OCI-LY1 (cell line): ENCODE data around the gene PIGU.

Source experiments
- H2AFZ ChIP-seq: fragments of 200-600 bp; sonication (generic), shearing (Covaris generic); 2 replicates; pipeline ENCODE4 v1.6.0; 2014; ENCODE audit warnings: antibody characterized with exemption, mild to moderate bottlenecking, low read length
- H3F3A ChIP-seq: fragments of 200-600 bp; sonication (generic), shearing (Covaris generic); 2 replicates; pipeline ENCODE4 v1.6.0; 2014; ENCODE audit warnings: mild to moderate bottlenecking, antibody characterized with exemption, low read length, moderate library complexity; ENCODE audit not compliant: insufficient read depth
- H3K27ac ChIP-seq: fragments of 200-600 bp; sonication (generic); 2 replicates; pipeline ENCODE4 v1.5.1; 2014; ENCODE audit warnings: low read length, mixed run types, mild to moderate bottlenecking, low read depth; ENCODE audit not compliant: poor library complexity, severe bottlenecking
- H3K27me3 ChIP-seq: fragments of 200-600 bp; sonication (generic); 2 replicates; pipeline ENCODE4 v1.6.0; 2014; ENCODE audit warnings: antibody characterized with exemption, mild to moderate bottlenecking, low read length, moderate library complexity; ENCODE audit not compliant: insufficient read depth
- H3K36me3 ChIP-seq: fragments of 200-600 bp; sonication (generic); 2 replicates; pipeline ENCODE4 v1.6.1; 2014; ENCODE audit warnings: mild to moderate bottlenecking, antibody characterized with exemption, low read length, moderate library complexity, mixed read lengths; ENCODE audit not compliant: insufficient read depth
- H3K4me1 ChIP-seq: fragments of 200-600 bp; sonication (generic); 2 replicates; pipeline ENCODE4 v1.5.1; 2014; ENCODE audit warnings: mild to moderate bottlenecking, low read length, moderate library complexity; ENCODE audit not compliant: insufficient read depth, severe bottlenecking
- H3K4me2 ChIP-seq: fragments of 200-600 bp; sonication (generic), shearing (Covaris generic); 2 replicates; pipeline ENCODE4 v1.6.1; 2014; ENCODE audit warnings: low read length
- H3K4me3 ChIP-seq: fragments of 200-600 bp; sonication (generic); 2 replicates; pipeline ENCODE4 v1.5.1; 2014; ENCODE audit warnings: low read length, low read depth, mild to moderate bottlenecking, mixed read lengths; ENCODE audit not compliant: poor library complexity, severe bottlenecking
- H3K79me2 ChIP-seq: fragments of 200-600 bp; shearing (Covaris generic); 2 replicates; pipeline ENCODE4 v1.6.1; 2016; ENCODE audit warnings: mixed run types, low read length, mixed read lengths; ENCODE audit not compliant: insufficient read depth
- H3K9ac ChIP-seq: fragments of 200-600 bp; sonication (generic), shearing (Covaris generic); 2 replicates; pipeline ENCODE4 v1.6.1; 2014; ENCODE audit warnings: mild to moderate bottlenecking, low read length, mixed read lengths
- H3K9me2 ChIP-seq: fragments of 200-600 bp; sonication (generic), shearing (Covaris generic); 2 replicates; pipeline ENCODE4 v1.6.1; 2014; ENCODE audit warnings: low read depth, mild to moderate bottlenecking, low read length, mixed read lengths
- H3K9me3 ChIP-seq: fragments of 200-600 bp; shearing (Covaris generic); 2 replicates; pipeline ENCODE4 v1.6.1; 2014; ENCODE audit warnings: low read length, mixed read lengths
- H4K20me1 ChIP-seq: fragments of 200-600 bp; sonication (generic), shearing (Covaris generic); 2 replicates; pipeline ENCODE4 v1.6.0; 2016; ENCODE audit warnings: mild to moderate bottlenecking, low read length; ENCODE audit not compliant: insufficient read depth
- EZH2 ChIP-seq: fragments of 200-600 bp; sonication (generic), shearing (Covaris generic); IDR thresholded peaks from 2 replicates; pipeline ENCODE4 v1.8.0; 2017; ENCODE audit warnings: borderline replicate concordance, mixed run types, mild to moderate bottlenecking, antibody characterized with exemption, low read length, moderate library complexity, mixed read lengths
- TF ChIP-seq, protein P1 (sequence below): fragments of 200-600 bp; sonication (generic), shearing (Covaris generic); IDR thresholded peaks from 2 replicates; pipeline ENCODE4 v1.5.1; 2017; ENCODE audit warnings: mild to moderate bottlenecking, antibody characterized with exemption, low read length, moderate library complexity, mixed read lengths

PIGU gene

DNA sequence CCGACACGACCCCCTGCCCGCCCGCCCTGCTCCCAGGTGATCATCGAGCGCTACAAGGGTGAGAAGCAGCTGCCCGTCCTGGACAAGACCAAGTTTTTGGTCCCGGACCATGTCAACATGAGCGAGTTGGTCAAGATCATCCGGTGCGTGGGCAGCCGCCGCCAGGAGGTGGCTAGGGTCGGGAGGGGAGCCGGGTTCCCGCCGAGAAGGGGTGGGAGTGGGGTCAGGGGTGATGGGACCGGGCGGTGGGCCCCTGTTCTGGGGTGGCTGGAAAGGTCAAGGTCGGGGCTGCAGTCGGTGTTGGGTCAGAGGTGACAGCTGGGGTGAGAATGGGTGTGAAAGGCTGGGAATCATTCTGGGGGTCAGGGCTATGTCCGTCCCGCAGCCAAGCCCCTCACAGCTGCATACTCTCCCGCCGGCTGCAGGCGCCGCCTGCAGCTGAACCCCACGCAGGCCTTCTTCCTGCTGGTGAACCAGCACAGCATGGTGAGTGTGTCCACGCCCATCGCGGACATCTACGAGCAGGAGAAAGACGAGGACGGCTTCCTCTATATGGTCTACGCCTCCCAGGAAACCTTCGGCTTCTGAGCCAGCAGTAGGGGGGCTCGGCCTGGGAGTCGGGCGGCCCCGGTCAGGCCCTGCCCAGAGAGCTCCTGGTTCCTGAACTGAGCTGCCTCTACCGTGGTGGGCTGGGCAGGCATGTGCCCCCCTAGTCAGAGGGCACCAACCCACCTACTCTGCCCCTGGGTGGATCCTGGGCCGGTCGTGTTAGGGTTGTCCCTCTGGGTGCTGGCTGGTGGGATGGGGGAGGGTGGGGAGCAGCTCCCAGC, 117.4 kb downstream of the PIGU start:
- Histone ChIP-seq H3K36me3 (no peaks in the 10 kb centered on the region), H2AFZ (no peak overlapping the region), H3K9me2 (no peaks in the 10 kb centered on the region), H3K27ac (no peak overlapping the region), H3K4me2 (peak overlapping the region; percentile 85; the same call in 1 of the 2 replicates), H3K9ac (no peak overlapping the region), H3K27me3 (no peaks in the 10 kb centered on the region), H3K4me3 (peak overlapping the region; percentile 76), H3K4me1 (peaks cover 5% of the 10 kb centered on the region), H3K9me3 (no peaks in the 10 kb centered on the region), H3F3A (no peaks in the 10 kb centered on the region), H4K20me1 (no peaks in the 10 kb centered on the region), H3K79me2 (no peaks in the 10 kb centered on the region)
- TF ChIP-seq, protein P1, sequence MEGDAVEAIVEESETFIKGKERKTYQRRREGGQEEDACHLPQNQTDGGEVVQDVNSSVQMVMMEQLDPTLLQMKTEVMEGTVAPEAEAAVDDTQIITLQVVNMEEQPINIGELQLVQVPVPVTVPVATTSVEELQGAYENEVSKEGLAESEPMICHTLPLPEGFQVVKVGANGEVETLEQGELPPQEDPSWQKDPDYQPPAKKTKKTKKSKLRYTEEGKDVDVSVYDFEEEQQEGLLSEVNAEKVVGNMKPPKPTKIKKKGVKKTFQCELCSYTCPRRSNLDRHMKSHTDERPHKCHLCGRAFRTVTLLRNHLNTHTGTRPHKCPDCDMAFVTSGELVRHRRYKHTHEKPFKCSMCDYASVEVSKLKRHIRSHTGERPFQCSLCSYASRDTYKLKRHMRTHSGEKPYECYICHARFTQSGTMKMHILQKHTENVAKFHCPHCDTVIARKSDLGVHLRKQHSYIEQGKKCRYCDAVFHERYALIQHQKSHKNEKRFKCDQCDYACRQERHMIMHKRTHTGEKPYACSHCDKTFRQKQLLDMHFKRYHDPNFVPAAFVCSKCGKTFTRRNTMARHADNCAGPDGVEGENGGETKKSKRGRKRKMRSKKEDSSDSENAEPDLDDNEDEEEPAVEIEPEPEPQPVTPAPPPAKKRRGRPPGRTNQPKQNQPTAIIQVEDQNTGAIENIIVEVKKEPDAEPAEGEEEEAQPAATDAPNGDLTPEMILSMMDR: no peak
- TF ChIP-seq EZH2: no peak

- TF ChIP-seq, protein P1: no peak
- no peak for TF ChIP-seq EZH2
- no peaks in the 10 kb centered on the region for H3K79me2 ChIP-seq
- peak within 1 kb of the TSS; percentile 85 for H3K4me2 ChIP-seq
- H3K27me3 ChIP-seq: no peaks in the 10 kb centered on the region
- peak within 1 kb of the TSS; percentile 93 for H2AFZ ChIP-seq
- no peak within 1 kb of the TSS for H3K27ac ChIP-seq
- H3F3A ChIP-seq: no peaks in the 10 kb centered on the region
- peak within 1 kb of the TSS; percentile 65 for H3K9ac ChIP-seq
- no peaks in the 10 kb centered on the region for H3K9me3 ChIP-seq
- H3K36me3 ChIP-seq: no peaks in the 10 kb centered on the region
- no peaks in the 10 kb centered on the region for H4K20me1 ChIP-seq
- peak within 1 kb of the TSS; percentile 76 for H3K4me3 ChIP-seq
- no peaks in the 10 kb centered on the region for H3K9me2 ChIP-seq
- peaks cover 5% of the 10 kb centered on the region for H3K4me1 ChIP-seq
Observed at GRCh38 chr20:34558320-34559218, 118.3 kb downstream of the PIGU start, which contains the start of gene MAP1LC3A. MAP1LC3A (plus strand) TSS chr20:34558718; CDS start chr20:34558869, 151 bp downstream.

DNA sequence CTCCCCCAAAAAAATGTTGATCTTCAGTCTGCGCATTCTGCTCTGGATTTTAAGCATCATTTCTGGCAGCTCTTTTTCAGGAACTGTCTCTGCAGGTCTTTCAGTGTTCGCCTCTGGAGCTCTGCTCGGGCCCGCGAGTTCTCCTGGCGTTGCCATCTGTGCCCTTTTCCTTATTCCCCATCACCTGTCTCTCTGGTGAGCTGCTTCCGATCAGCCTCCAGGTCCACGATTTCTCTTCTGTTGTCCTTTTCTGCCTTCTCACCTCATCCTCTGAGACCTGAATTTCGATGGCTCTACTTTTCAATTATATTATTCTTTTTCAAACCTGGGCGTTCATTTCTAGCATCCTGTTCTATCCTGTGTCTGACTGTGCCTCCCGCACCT, 119.0 kb downstream of the PIGU start:
- Histone ChIP-seq H3K27ac (no peak overlapping the region), H3K4me3 (peak overlapping the region; percentile 76), H3K79me2 (no peaks in the 10 kb centered on the region), H3K4me1 (peaks cover 5% of the 10 kb centered on the region), H3F3A (no peaks in the 10 kb centered on the region), H3K9me2 (no peaks in the 10 kb centered on the region), H4K20me1 (no peaks in the 10 kb centered on the region), H3K27me3 (no peaks in the 10 kb centered on the region), H3K9ac (peak overlapping the region; percentile 65), H3K9me3 (no peaks in the 10 kb centered on the region), H3K4me2 (peak overlapping the region; percentile 85), H2AFZ (peak overlapping the region; percentile 93), H3K36me3 (no peaks in the 10 kb centered on the region)
- TF ChIP-seq, protein P1: no peak
- no peak for TF ChIP-seq EZH2
